Fibroblast of the aortic adventitia (primary cell): ENCODE data around the gene LHX8. TPM values are rescaled to one million over a fixed set of nuclear protein-coding genes. Genes with fewer than 3 reads are reported as not detected.

Experiments used
- DNase-seq: peaks from one replicate; pipeline ENCODE4 v3.0.0-alpha.2; 2010; ENCODE audit warnings: low read depth
- H3K4me3 ChIP-seq: 2 replicates; pipeline ENCODE4 v1.5.1; 2011; ENCODE audit warnings: low read depth, mild to moderate bottlenecking, control low read depth, low read length, moderate library complexity
- CTCF ChIP-seq: IDR thresholded peaks from 2 replicates; pipeline ENCODE4 v1.5.1; 2011; ENCODE audit warnings: mild to moderate bottlenecking, low read length, control low read depth, inconsistent platforms; ENCODE audit not compliant: insufficient read depth
- total RNA-seq: library from RNA; depleted of rRNA; stranded (reverse); fragments of >200 nt; gene quantifications from 2 replicates; pipeline ENCODE4 v1.2.3, GENCODE V29; 2012; ENCODE audit warnings: low replicate concordance

LHX8 gene
- total RNA-seq, 1 donor: 0.09 TPM

GRCh38 chr1:75159154-75159553 is 25.0 kb downstream of the LHX8 start:
- no peak overlapping the region for H3K4me3 ChIP-seq
- no peak for TF ChIP-seq CTCF
- no peak for DNase-seq

GRCh38 chr1:75165264-75165663 is 31.1 kb downstream of the LHX8 start:
- no peak for DNase-seq
- no peak overlapping the region for H3K4me3 ChIP-seq
- no peak for TF ChIP-seq CTCF

GRCh38 chr1:75166821-75167220 is 32.6 kb downstream of the LHX8 start:
- no peak for TF ChIP-seq CTCF
- DNase-seq: no peak
- no peak overlapping the region for H3K4me3 ChIP-seq

GRCh38 chr1:75170011-75170410 is 35.8 kb downstream of the LHX8 start:
- H3K4me3 ChIP-seq: no peak overlapping the region
- no peak for DNase-seq
- no peak for TF ChIP-seq CTCF

- DNase-seq: no peak
- no peak for TF ChIP-seq CTCF
- H3K4me3 ChIP-seq: no peak overlapping the region
Measured at GRCh38 chr1:75170981-75171380, 36.8 kb downstream of the LHX8 start.

GRCh38 chr1:75171876-75172275 is 37.7 kb downstream of the LHX8 start:
- TF ChIP-seq CTCF: no peak
- no peak overlapping the region for H3K4me3 ChIP-seq
- no peak for DNase-seq

- no peak for TF ChIP-seq CTCF
- H3K4me3 ChIP-seq: no peak overlapping the region
- DNase-seq: no peak
Measured at GRCh38 chr1:75172556-75172955, 38.4 kb downstream of the LHX8 start.
